ENCODE results near the gene STRN3.
A peak's percentile ranks its signal among the peaks of the same experiment; 100 is the strongest.
"Not testable (repeated sequence)": the region's sequence is repeated elsewhere in the genome, so short reads cannot be mapped to it uniquely, and the experiment has no call there.

Gene STRN3

GRCh38 chr14:30983858-30984257, 42.3 kb downstream of the STRN3 start:
- H3K27ac ChIP-seq: no peak overlapping the region
- no peak overlapping the region for H3K9ac ChIP-seq
- no peaks in the 10 kb centered on the region for H3K27me3 ChIP-seq (ENCODE audit: control insufficient read depth, insufficient read depth, low read length)
- H2AFZ ChIP-seq: no peak overlapping the region
- no peaks in the 10 kb centered on the region for H3K36me3 ChIP-seq (ENCODE audit: control insufficient read depth, insufficient read depth, low read length)
- H3K4me1 ChIP-seq: no peaks in the 10 kb centered on the region
- peaks cover 18% of the 10 kb centered on the region for H3K79me2 ChIP-seq
- no peak for TF ChIP-seq CTCF (IDR thresholded peaks at IDR 0.05)
- no peaks in the 10 kb centered on the region for H3K9me3 ChIP-seq (ENCODE audit: control insufficient read depth, low read length)
- no peak overlapping the region for H3K4me2 ChIP-seq (ENCODE audit: low read length)
- no peak overlapping the region for H3K4me3 ChIP-seq (ENCODE audit: low read depth, low read length)

GRCh38 chr14:30982533-30982932, 43.6 kb downstream of the STRN3 start:
- Histone ChIP-seq H3K4me1 (no peaks in the 10 kb centered on the region), H2AFZ (no peak overlapping the region), H3K4me2 (ENCODE audit: low read length) (no peak overlapping the region), H3K27ac (no peak overlapping the region), H3K9ac (no peak overlapping the region), H3K27me3 (ENCODE audit: control insufficient read depth, insufficient read depth, low read length) (no peaks in the 10 kb centered on the region), H3K79me2 (peaks cover 21% of the 10 kb centered on the region), H3K9me3 (ENCODE audit: control insufficient read depth, low read length) (no peaks in the 10 kb centered on the region), H3K4me3 (ENCODE audit: low read depth, low read length) (no peak overlapping the region), H3K36me3 (ENCODE audit: control insufficient read depth, insufficient read depth, low read length) (no peaks in the 10 kb centered on the region)
- TF ChIP-seq CTCF (IDR thresholded peaks at IDR 0.05): no peak

GRCh38 chr14:30980980-30981379, 45.2 kb downstream of the STRN3 start:
- TF ChIP-seq CTCF (IDR thresholded peaks at IDR 0.05): no peak

GRCh38 chr14:30980106-30980704, 46.0 kb downstream of the STRN3 start:
- not testable (repeated sequence) for H2AFZ ChIP-seq; H3K9ac ChIP-seq; H3K4me3 ChIP-seq (ENCODE audit: low read depth, low read length); H3K4me1 ChIP-seq; H3K9me3 ChIP-seq (ENCODE audit: control insufficient read depth, low read length); H3K27me3 ChIP-seq (ENCODE audit: control insufficient read depth, insufficient read depth, low read length); H3K36me3 ChIP-seq (ENCODE audit: control insufficient read depth, insufficient read depth, low read length); H3K27ac ChIP-seq; H3K4me2 ChIP-seq (ENCODE audit: low read length)
- peaks cover 33% of the 10 kb centered on the region for H3K79me2 ChIP-seq
- TF ChIP-seq CTCF (IDR thresholded peaks at IDR 0.05): peak; percentile 67

More at GRCh38 chr14:30980980-30981379, 45.2 kb downstream of the STRN3 start:
- no peak overlapping the region for H3K4me3 ChIP-seq (ENCODE audit: low read depth, low read length)
- no peaks in the 10 kb centered on the region for H3K36me3 ChIP-seq (ENCODE audit: control insufficient read depth, insufficient read depth, low read length)
- peaks cover 31% of the 10 kb centered on the region for H3K79me2 ChIP-seq
- H3K9ac ChIP-seq: no peak overlapping the region
- H3K27ac ChIP-seq: no peak overlapping the region
- H3K4me1 ChIP-seq: no peaks in the 10 kb centered on the region
- no peak overlapping the region for H3K4me2 ChIP-seq (ENCODE audit: low read length)
- no peaks in the 10 kb centered on the region for H3K27me3 ChIP-seq (ENCODE audit: control insufficient read depth, insufficient read depth, low read length)
- no peak overlapping the region for H2AFZ ChIP-seq
- H3K9me3 ChIP-seq (ENCODE audit: control insufficient read depth, low read length): no peaks in the 10 kb centered on the region

GRCh38 chr14:30977752-30978151, 48.4 kb downstream of the STRN3 start:
- H3K9me3 ChIP-seq (ENCODE audit: control insufficient read depth, low read length): no peaks in the 10 kb centered on the region
- H2AFZ ChIP-seq: no peak overlapping the region
- peaks cover 5% of the 10 kb centered on the region for H3K4me1 ChIP-seq
- no peak overlapping the region for H3K9ac ChIP-seq
- H3K36me3 ChIP-seq (ENCODE audit: control insufficient read depth, insufficient read depth, low read length): no peaks in the 10 kb centered on the region
- H3K79me2 ChIP-seq: peaks cover 41% of the 10 kb centered on the region
- no peak overlapping the region for H3K27ac ChIP-seq
- H3K27me3 ChIP-seq (ENCODE audit: control insufficient read depth, insufficient read depth, low read length): no peaks in the 10 kb centered on the region
- H3K4me2 ChIP-seq (ENCODE audit: low read length): no peak overlapping the region
- H3K4me3 ChIP-seq (ENCODE audit: low read depth, low read length): no peak overlapping the region
- no peak for TF ChIP-seq CTCF (IDR thresholded peaks at IDR 0.05)
